HEK293T (cell line): ENCODE data around the gene C2CD3.

Source experiments
- CTCF ChIA-PET: fragments of 350-600 bp; formaldehyde crosslinking; extraction: SDS; loops from one replicate; lab custom pipeline; 2021; ENCODE audit warnings: antibody characterized with exemption, inconsistent platforms; lab: Yijun Ruan, JAX
- POLR2A ChIA-PET: fragments of 350-600 bp; formaldehyde crosslinking; extraction: SDS; loops from one replicate; lab custom pipeline; 2020; ENCODE audit warnings: antibody characterized with exemption, inconsistent platforms; lab: Yijun Ruan, JAX
- DNase-seq: peaks from one replicate; pipeline ENCODE4 v3.0.0; 2012; ENCODE audit warnings: mixed read lengths; ENCODE audit errors: extremely low spot score
- ARNT ChIP-seq: fragments of 450-650 bp; IDR thresholded peaks from 2 replicates; pipeline ENCODE4 v1.6.1; 2017; ENCODE audit warnings: mild to moderate bottlenecking
- BHLHE40 ChIP-seq: fragments of 450-650 bp; IDR thresholded peaks from 2 replicates; pipeline ENCODE4 v1.6.1; 2016; ENCODE audit warnings: mild to moderate bottlenecking, moderate library complexity, borderline replicate concordance
- CTBP1 ChIP-seq: fragments of 450-650 bp; IDR thresholded peaks from 2 replicates; pipeline ENCODE4 v1.6.1; 2016; ENCODE audit warnings: borderline replicate concordance
- ELF4 ChIP-seq: fragments of 450-650 bp; IDR thresholded peaks from 2 replicates; pipeline ENCODE4 v1.6.1; 2017; ENCODE audit warnings: antibody characterized with exemption
- FOXA1 ChIP-seq: fragments of 450-650 bp; IDR thresholded peaks from 2 replicates; pipeline ENCODE4 v1.6.1; 2016; ENCODE audit warnings: mild to moderate bottlenecking
- FOXK2 ChIP-seq: fragments of 450-650 bp; IDR thresholded peaks from 2 replicates; pipeline ENCODE4 v1.6.1; 2016; ENCODE audit warnings: mild to moderate bottlenecking
- FOXM1 ChIP-seq: fragments of 450-650 bp; IDR thresholded peaks from 2 replicates; pipeline ENCODE4 v1.6.1; 2017; ENCODE audit warnings: mild to moderate bottlenecking, borderline replicate concordance
- HDGF ChIP-seq: fragments of 450-650 bp; IDR thresholded peaks from 2 replicates; pipeline ENCODE4 v1.6.1; 2017; ENCODE audit warnings: antibody characterized with exemption, borderline replicate concordance
- L3MBTL2 ChIP-seq: fragments of 450-650 bp; conservative IDR thresholded peaks from 2 replicates; pipeline ENCODE4 v1.6.1; 2016; ENCODE audit warnings: mild to moderate bottlenecking
- LEF1 ChIP-seq: fragments of 450-650 bp; IDR thresholded peaks from 2 replicates; pipeline ENCODE4 v1.6.1; 2017; ENCODE audit warnings: mild to moderate bottlenecking, borderline replicate concordance
- NFRKB ChIP-seq: fragments of 450-650 bp; IDR thresholded peaks from 2 replicates; pipeline ENCODE4 v1.6.1; 2016; ENCODE audit warnings: mild to moderate bottlenecking, moderate library complexity
- PKNOX1 ChIP-seq: fragments of 450-650 bp; IDR thresholded peaks from 2 replicates; pipeline ENCODE4 v1.6.1; 2016
- SP1 ChIP-seq: fragments of 450-650 bp; IDR thresholded peaks from 2 replicates; pipeline ENCODE4 v1.6.1; 2017
- SUZ12 ChIP-seq: fragments of 450-650 bp; IDR thresholded peaks from 2 replicates; pipeline ENCODE4 v1.6.1; 2016; ENCODE audit warnings: mild to moderate bottlenecking
- TARDBP ChIP-seq: fragments of 450-650 bp; IDR thresholded peaks from 2 replicates; pipeline ENCODE4 v1.6.1; 2016
- ZNF384 ChIP-seq: fragments of 450-650 bp; IDR thresholded peaks from 2 replicates; pipeline ENCODE4 v1.6.1; 2016

The C2CD3 gene

DNA sequence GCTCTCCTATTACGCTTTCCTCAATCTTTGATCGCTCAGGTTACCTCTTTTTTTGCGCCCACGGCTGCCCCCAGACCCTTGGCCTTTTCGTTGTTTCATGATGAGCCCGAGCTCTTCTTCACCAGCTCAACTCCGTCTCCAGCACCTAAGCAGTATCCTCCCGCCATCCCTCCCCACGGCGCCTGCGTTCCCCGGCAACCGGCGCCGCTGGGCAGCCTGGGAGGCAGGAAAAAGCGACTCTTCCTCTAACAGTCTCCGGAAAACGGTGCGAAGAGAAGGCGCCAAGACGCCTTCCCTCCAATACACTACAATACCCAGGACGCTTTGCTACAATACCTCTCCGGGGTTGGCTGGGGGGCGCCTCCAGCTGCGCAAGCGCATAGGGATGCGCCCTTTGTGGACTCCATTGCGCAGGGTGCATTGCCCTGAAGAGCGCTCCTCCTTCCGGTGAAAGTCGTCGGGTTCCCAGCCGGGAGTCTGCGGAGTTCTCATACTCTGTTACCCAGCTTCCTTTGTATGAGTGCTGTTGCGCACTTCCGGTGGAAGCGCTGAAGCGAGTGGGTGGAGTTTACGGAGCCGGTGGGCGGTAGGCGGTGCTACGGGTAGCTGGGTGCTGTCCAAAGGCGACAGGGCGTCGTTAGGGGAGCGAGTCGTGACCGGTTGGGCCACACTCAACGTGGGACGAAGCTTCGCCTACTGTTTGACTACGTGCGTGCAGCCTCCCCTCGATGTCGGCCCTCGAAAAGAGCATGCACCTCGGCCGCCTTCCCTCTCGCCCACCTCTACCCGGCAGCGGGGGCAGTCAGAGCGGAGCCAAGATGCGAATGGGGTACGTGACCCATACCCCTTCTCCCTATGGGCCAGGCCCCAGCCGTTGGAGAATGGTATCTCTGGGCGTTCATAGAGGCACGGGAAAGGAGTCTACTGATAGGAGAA, at the start of gene C2CD3, which contains the start of gene PPME1:
TSS of gene C2CD3 (minus strand) at position 309 of the 936 bp plus-strand sequence. CDS start at position 99, 210 bp downstream.
TSS of gene PPME1 (plus strand) at position 596 of the 936 bp plus-strand sequence. CDS start at position 729, 133 bp downstream.
- ChIA-PET CTCF (interaction anchor here (0.6 kb wide), 1 partner anchor 105 kb away, joined by 3 read pairs; no protein-coding TSS in a partner anchor), POLR2A (interaction anchor here (0.8 to 2.4 kb wide), 12 partner anchors 9 to 208 kb away, joined by 3 to 11 read pairs (median 3); partner anchors contain the start of gene UCP2)
- TF ChIP-seq ELF4 (peak; percentile 54), ARNT (no peak), SUZ12 (no peak), TARDBP (no peak), L3MBTL2 (peak; percentile 72), CTBP1 (peak; percentile 38; the same call in 1 of the 2 replicates), HDGF (no peak), LEF1 (no peak), ZNF384 (no peak), FOXK2 (no peak), FOXM1 (no peak)
- DNase-seq, result peak; percentile 95

DNA sequence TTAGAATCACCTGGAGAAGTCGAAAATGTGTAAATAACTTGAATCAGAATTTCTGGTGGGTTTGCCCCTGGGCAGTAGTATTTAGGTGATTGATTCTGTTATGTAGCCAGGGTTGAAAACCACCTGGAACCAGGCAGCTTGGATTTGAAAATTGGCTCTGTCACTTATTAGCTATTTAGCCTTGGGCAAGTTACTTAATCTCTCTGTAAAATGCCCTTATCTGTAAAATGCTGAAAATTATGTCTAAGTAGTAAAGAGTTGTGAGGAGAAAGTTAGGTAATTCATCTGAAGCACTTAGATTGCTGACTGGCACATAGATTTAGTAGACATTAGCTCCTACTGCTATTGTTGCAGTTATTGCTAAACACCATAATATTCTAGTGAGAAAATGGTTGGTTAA, 49.6 kb upstream of the C2CD3 start:
- no peak for TF ChIP-seq LEF1
- TF ChIP-seq CTBP1, result no peak
- DNase-seq, result no peak
- CTCF ChIA-PET, result interaction anchor here (0.6 kb wide), 1 partner anchor 513 kb away, joined by 3 read pairs; no protein-coding TSS in a partner anchor
- POLR2A ChIA-PET, result interaction anchor here (0.9 kb wide), 2 partner anchors 11 to 49 kb away, joined by 3 read pairs; partner anchors contain the start of genes C2CD3 and PPME1

DNA sequence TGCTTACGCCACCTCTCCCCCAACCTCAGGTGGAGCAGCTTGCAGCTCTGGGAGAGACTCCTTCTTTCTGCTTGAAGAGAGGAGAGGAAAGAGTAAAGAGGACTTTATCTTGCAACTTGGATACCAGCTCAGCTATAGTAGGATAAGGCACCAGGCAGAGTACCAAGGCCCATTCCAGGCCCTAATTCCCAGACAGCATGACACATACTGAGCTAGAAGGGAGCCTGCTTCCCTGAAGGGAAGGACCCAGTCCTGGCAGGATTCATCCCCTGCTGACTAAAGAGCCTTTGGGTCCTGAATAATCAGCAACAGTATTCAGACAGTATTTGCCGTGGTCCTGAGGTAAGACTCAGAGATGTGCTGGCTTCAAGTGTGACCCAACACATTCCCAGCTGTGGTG, 41.7 kb upstream of the C2CD3 start:
- ChIA-PET CTCF (no interaction called here), POLR2A (no interaction called here)
- TF ChIP-seq SUZ12, result no peak
- TF ChIP-seq FOXA1, result no peak
- DNase-seq, result no peak

DNA sequence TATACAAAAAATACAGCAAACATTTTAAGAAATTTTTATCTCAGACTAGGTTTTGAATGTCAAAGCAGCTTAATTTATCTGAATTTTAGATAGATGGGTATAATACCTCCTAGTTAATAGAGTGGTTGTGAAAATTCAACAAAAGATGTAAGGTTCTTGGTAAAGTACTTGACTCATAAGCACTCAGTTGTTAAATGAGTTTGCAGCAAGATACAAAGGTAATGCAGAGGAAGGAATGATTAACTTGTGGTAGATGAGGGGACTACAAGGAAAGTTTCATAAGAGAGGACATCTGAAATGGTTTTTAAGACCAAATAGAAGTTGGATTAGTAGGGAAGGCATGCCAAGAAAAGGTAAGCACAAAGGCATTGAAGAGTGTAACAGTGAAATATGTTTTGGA, 37.7 kb upstream of the C2CD3 start:
- no peak for TF ChIP-seq TARDBP
- TF ChIP-seq SUZ12, result no peak
- TF ChIP-seq PKNOX1, result no peak
- TF ChIP-seq FOXA1, result no peak
- no peak for TF ChIP-seq LEF1
- TF ChIP-seq ELF4, result no peak
- no peak for TF ChIP-seq SP1
- TF ChIP-seq ARNT, result no peak
- TF ChIP-seq FOXK2, result no peak
- TF ChIP-seq HDGF, result no peak
- no peak for TF ChIP-seq FOXM1
- no peak for TF ChIP-seq NFRKB
- no peak for TF ChIP-seq L3MBTL2
- TF ChIP-seq CTBP1, result no peak
- TF ChIP-seq BHLHE40, result no peak
- no peak for TF ChIP-seq ZNF384
- CTCF ChIA-PET, result interaction anchor here (1.0 kb wide), 1 partner anchor 14 kb away, joined by 3 read pairs; no protein-coding TSS in a partner anchor
- DNase-seq, result no peak
- POLR2A ChIA-PET, result interaction anchor here (1.2 kb wide), 1 partner anchor 12 kb away, joined by 3 read pairs; no protein-coding TSS in a partner anchor

GRCh38 chr11:74206746-74207145, 35.9 kb upstream of the C2CD3 start:
- DNase-seq, result no peak
- ChIA-PET POLR2A (no interaction called here), CTCF (no interaction called here)
- no peak for TF ChIP-seq FOXA1
- no peak for TF ChIP-seq SUZ12
- TF ChIP-seq BHLHE40, result no peak
- no peak for TF ChIP-seq TARDBP
- TF ChIP-seq NFRKB, result no peak
- no peak for TF ChIP-seq FOXK2
- TF ChIP-seq CTBP1, result no peak
- TF ChIP-seq ARNT, result no peak
- no peak for TF ChIP-seq ELF4
- TF ChIP-seq PKNOX1, result no peak
- TF ChIP-seq SP1, result no peak

DNA sequence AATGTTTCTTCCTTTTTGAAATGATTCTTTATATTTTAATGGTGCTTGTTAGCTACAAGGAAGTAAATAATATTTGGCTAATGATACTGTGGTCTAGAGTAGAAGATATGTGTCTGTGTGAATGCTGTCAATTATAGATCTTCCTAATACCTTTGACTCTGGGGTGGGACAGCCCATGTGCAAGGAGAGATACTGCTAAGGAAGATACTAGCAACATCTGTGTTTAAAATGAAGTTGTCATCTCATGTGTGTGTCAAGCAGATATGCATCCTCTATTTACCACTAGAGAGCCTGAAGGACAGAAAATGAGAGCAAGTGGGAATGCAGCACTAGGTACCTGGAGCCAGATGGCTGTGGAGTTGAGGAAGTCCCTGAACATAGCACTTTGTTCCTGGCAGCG, 34.4 kb upstream of the C2CD3 start:
- DNase-seq, result no peak
- ChIA-PET CTCF (no interaction called here), POLR2A (no interaction called here)
- no peak for TF ChIP-seq PKNOX1
- TF ChIP-seq SUZ12, result no peak
- no peak for TF ChIP-seq SP1
- no peak for TF ChIP-seq HDGF
- TF ChIP-seq BHLHE40, result no peak
- no peak for TF ChIP-seq LEF1
- TF ChIP-seq ARNT, result no peak
